Natural killer cell (primary cell): ENCODE data around the gene CUEDC1. TPM values are rescaled to one million over a fixed set of nuclear protein-coding genes. Genes with fewer than 3 reads are reported as not detected.

Source experiments
- ATAC-seq, 3 donors: fragments of 150-1000 bp in 2 of 3; fragments of 200-7000 bp in 1 of 3; cut with Tn5 transposase; 1 replicate in 1 of 3; 2 replicates in 2 of 3; pipeline ENCODE4 v1.10.0; 2021; ENCODE audit warnings: mild to moderate bottlenecking in 2 of 3, moderate library complexity in 2 of 3
- DNase-seq, 2 donors: peaks; one replicate each; pipeline versions ENCODE4 v3.0.0 to v3.0.0-alpha.2; 2013 to 2021; ENCODE audit warnings: mixed read lengths in 1 of 2
- H3K27ac ChIP-seq: one replicate; pipeline ENCODE4 v1.5.1; 2013; ENCODE audit warnings: mild to moderate bottlenecking, low read length
- H3K27me3 ChIP-seq: one replicate; pipeline ENCODE4 v1.6.1; 2013; ENCODE audit warnings: low read length; ENCODE audit not compliant: control insufficient read depth, insufficient read depth
- H3K36me3 ChIP-seq: one replicate; pipeline ENCODE4 v1.6.1; 2013; ENCODE audit warnings: low read length; ENCODE audit not compliant: control insufficient read depth, insufficient read depth
- H3K4me1 ChIP-seq: one replicate; pipeline ENCODE4 v1.6.1; 2013; ENCODE audit warnings: low read length; ENCODE audit not compliant: control insufficient read depth, insufficient read depth
- H3K4me3 ChIP-seq: one replicate; pipeline ENCODE4 v1.5.1; 2013; ENCODE audit warnings: low read length
- H3K9me3 ChIP-seq: one replicate; pipeline ENCODE4 v1.6.1; 2013; ENCODE audit warnings: low read length; ENCODE audit not compliant: control insufficient read depth, insufficient read depth
- H3K27ac Mint-ChIP-seq, 2 donors: one replicate each; pipeline ENCODE4 v1.8.0; 2022; ENCODE audit warnings: mild to moderate bottlenecking in 2 of 2, mixed read lengths in 2 of 2, moderate library complexity in 1 of 2
- H3K27me3 Mint-ChIP-seq, 2 donors: one replicate each; pipeline ENCODE4 v1.8.0; 2022; ENCODE audit warnings: low read depth in 2 of 2, mixed read lengths in 2 of 2
- H3K36me3 Mint-ChIP-seq: one replicate; pipeline ENCODE4 v1.8.0; 2022; ENCODE audit warnings: mixed read lengths
- H3K4me1 Mint-ChIP-seq, 2 donors: one replicate each; pipeline ENCODE4 v1.8.0; 2022; ENCODE audit warnings: mixed read lengths in 2 of 2
- H3K4me3 Mint-ChIP-seq: one replicate; pipeline ENCODE4 v1.8.0; 2022; ENCODE audit warnings: mild to moderate bottlenecking, moderate library complexity, mixed read lengths
- H3K9me3 Mint-ChIP-seq, 2 donors: one replicate each; pipeline ENCODE4 v1.8.0; 2022; ENCODE audit warnings: mixed read lengths in 2 of 2
- WGBS: methylation state at CpG from one replicate; pipeline ENCODE4 v1.1.7; 2013; ENCODE audit warnings: missing lambda C conversion rate; ENCODE audit not compliant: insufficient coverage; 5-methylcytosine and 5-hydroxymethylcytosine counted together
- intact Hi-C: fragments of 100-400 bp; cut with micrococcal nuclease; formaldehyde crosslinking; loops from one replicate; pipeline ENCODE4 v1.14.2; 2022
- total RNA-seq, 4 donors: library from RNA; stranded (reverse); fragments of 120-200 nt in 1 of 4; gene quantifications; one replicate each; pipeline versions ENCODE4 v1.2.3 to v1.2.4, GENCODE V29; 2013 to 2022
- TF ChIP-seq, protein P1 (sequence below): fragments of 200-600 bp; IDR thresholded peaks from one replicate; pipeline ENCODE4 v1.8.0; 2022; ENCODE audit warnings: antibody characterized with exemption

CUEDC1 gene
- total RNA-seq, 3 donors from 2014 or later (not counting 1 experiment from before 2014, with no cell fraction given): 1.5 to 3.7 (median 2.6) TPM

GRCh38 chr17:57889252-57889651 is 66.0 kb downstream of the CUEDC1 start:
- Histone ChIP-seq H3K9me3 (no peaks in the 10 kb centered on the region), H3K27ac (no peak overlapping the region), H3K27me3 (no peaks in the 10 kb centered on the region), H3K36me3 (no peaks in the 10 kb centered on the region), H3K4me3 (no peak overlapping the region), H3K4me1 (peaks cover 17% of the 10 kb centered on the region)
- H3K4me3 Mint-ChIP-seq: no peak overlapping the region
- intact Hi-C loops: no loop called here
- DNase-seq (no peak), ATAC-seq (no peak)
- H3K9me3 Mint-ChIP-seq: no peaks in the 10 kb centered on the region
- H3K36me3 Mint-ChIP-seq: no peaks in the 10 kb centered on the region
- peaks cover 0 to 2% of the 10 kb centered on the region in 2 donors for H3K27me3 Mint-ChIP-seq
- H3K4me1 Mint-ChIP-seq: peaks cover 11 to 15% of the 10 kb centered on the region in 2 donors
- no peak overlapping the region for H3K27ac Mint-ChIP-seq
- WGBS: 94% methylated on average over 2 of the region's 2 CpGs
- TF ChIP-seq, protein P1, sequence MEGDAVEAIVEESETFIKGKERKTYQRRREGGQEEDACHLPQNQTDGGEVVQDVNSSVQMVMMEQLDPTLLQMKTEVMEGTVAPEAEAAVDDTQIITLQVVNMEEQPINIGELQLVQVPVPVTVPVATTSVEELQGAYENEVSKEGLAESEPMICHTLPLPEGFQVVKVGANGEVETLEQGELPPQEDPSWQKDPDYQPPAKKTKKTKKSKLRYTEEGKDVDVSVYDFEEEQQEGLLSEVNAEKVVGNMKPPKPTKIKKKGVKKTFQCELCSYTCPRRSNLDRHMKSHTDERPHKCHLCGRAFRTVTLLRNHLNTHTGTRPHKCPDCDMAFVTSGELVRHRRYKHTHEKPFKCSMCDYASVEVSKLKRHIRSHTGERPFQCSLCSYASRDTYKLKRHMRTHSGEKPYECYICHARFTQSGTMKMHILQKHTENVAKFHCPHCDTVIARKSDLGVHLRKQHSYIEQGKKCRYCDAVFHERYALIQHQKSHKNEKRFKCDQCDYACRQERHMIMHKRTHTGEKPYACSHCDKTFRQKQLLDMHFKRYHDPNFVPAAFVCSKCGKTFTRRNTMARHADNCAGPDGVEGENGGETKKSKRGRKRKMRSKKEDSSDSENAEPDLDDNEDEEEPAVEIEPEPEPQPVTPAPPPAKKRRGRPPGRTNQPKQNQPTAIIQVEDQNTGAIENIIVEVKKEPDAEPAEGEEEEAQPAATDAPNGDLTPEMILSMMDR: no peak

GRCh38 chr17:57888311-57889216 is 66.6 kb downstream of the CUEDC1 start:
- H3K27ac ChIP-seq: no peak overlapping the region
- Mint-ChIP-seq H3K4me1 (peaks cover 11 to 15% of the 10 kb centered on the region in 2 donors), H3K27me3 (peaks cover 0 to 2% of the 10 kb centered on the region in 2 donors), H3K4me3 (no peak overlapping the region), H3K9me3 (no peaks in the 10 kb centered on the region), H3K27ac (no peak overlapping the region), H3K36me3 (no peaks in the 10 kb centered on the region)
- no peak overlapping the region for H3K4me3 ChIP-seq
- DNase-seq (no peak), ATAC-seq (no peak)
- H3K4me1 ChIP-seq: peaks cover 16% of the 10 kb centered on the region
- intact Hi-C loops: no loop called here
- H3K36me3 ChIP-seq: no peaks in the 10 kb centered on the region
- TF ChIP-seq, protein P1: no peak
- H3K9me3 ChIP-seq: no peaks in the 10 kb centered on the region
- WGBS: 83% methylated on average over 12 of the region's 12 CpGs
- H3K27me3 ChIP-seq: no peaks in the 10 kb centered on the region

DNA sequence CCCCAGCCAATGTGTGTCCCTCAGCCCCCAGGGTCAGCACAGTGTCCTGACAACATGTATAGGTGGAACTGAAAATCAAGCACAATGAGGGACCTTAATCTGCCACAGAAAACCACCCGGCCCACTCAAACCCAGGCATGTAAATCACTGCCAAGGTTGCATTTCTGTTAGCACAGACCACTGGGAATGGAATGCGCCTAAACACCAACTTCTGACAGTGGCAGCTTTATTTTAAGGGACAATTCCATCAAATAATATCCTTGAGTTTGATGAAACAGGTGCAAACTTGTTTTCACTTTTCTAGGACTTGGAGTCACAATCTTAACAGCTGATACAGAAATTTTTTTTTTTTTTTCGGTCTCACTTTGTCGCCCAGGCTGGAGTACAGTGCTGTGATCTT is 68.1 kb downstream of the CUEDC1 start:
- no peak overlapping the region for H3K4me3 ChIP-seq
- H3K9me3 Mint-ChIP-seq: no peaks in the 10 kb centered on the region
- intact Hi-C loops: no loop called here
- H3K4me1 ChIP-seq: peaks cover 2% of the 10 kb centered on the region
- H3K27ac Mint-ChIP-seq: no peak overlapping the region
- H3K4me3 Mint-ChIP-seq: no peak overlapping the region
- H3K36me3 ChIP-seq: no peaks in the 10 kb centered on the region
- no peaks in the 10 kb centered on the region for H3K36me3 Mint-ChIP-seq
- ATAC-seq (no peak), DNase-seq (no peak)
- H3K4me1 Mint-ChIP-seq: peaks cover 0 to 4% of the 10 kb centered on the region in 2 donors
- H3K9me3 ChIP-seq: no peaks in the 10 kb centered on the region
- WGBS: 95% methylated on average over 4 of the region's 4 CpGs
- H3K27me3 ChIP-seq: no peaks in the 10 kb centered on the region
- TF ChIP-seq, protein P1: no peak
- H3K27me3 Mint-ChIP-seq: peaks cover 0 to 2% of the 10 kb centered on the region in 2 donors
- no peak overlapping the region for H3K27ac ChIP-seq
